Memory B cell (primary cell): ENCODE data around the gene CDH2.
"Not testable (repeated sequence)": the region's sequence is repeated elsewhere in the genome, so short reads cannot be mapped to it uniquely, and the experiment has no call there.

Experiments used
- ATAC-seq: fragments of 150-1000 bp; cut with Tn5 transposase; 2 replicates; pipeline ENCODE4 v1.10.0; 2021; ENCODE audit warnings: low read depth, mild to moderate bottlenecking, moderate library complexity
- DNase-seq, 2 donors: peaks; one replicate each; pipeline ENCODE4 v3.0.0; 2022; ENCODE audit warnings: low spot score in 2 of 2
- H3K27ac Mint-ChIP-seq: one replicate; pipeline ENCODE4 v1.8.0; 2022; ENCODE audit warnings: mild to moderate bottlenecking, moderate library complexity, mixed read lengths
- H3K27me3 Mint-ChIP-seq: one replicate; pipeline ENCODE4 v1.8.0; 2022; ENCODE audit warnings: mixed read lengths
- H3K36me3 Mint-ChIP-seq: one replicate; pipeline ENCODE4 v1.8.0; 2022; ENCODE audit warnings: mild to moderate bottlenecking, mixed read lengths
- H3K4me1 Mint-ChIP-seq: one replicate; pipeline ENCODE4 v1.8.0; 2022; ENCODE audit warnings: mixed read lengths
- H3K4me3 Mint-ChIP-seq: one replicate; pipeline ENCODE4 v1.8.0; 2022; ENCODE audit warnings: mild to moderate bottlenecking, moderate library complexity, mixed read lengths
- H3K9me3 Mint-ChIP-seq: one replicate; pipeline ENCODE4 v1.8.0; 2022; ENCODE audit warnings: mixed read lengths

CDH2 gene

GRCh38 chr18:27922780-27923179 lies 254.2 kb downstream of the CDH2 start:
- ATAC-seq (no peak), DNase-seq (no peak)
- Mint-ChIP-seq H3K4me1 (no peaks in the 10 kb centered on the region), H3K27me3 (no peaks in the 10 kb centered on the region), H3K27ac (no peak overlapping the region), H3K9me3 (peaks cover 5% of the 10 kb centered on the region), H3K36me3 (no peaks in the 10 kb centered on the region), H3K4me3 (no peak overlapping the region)

GRCh38 chr18:27921904-27922751 lies 254.8 kb downstream of the CDH2 start:
- Mint-ChIP-seq H3K36me3 (no peaks in the 10 kb centered on the region), H3K27ac (no peak overlapping the region), H3K4me1 (no peaks in the 10 kb centered on the region), H3K9me3 (peaks cover 2% of the 10 kb centered on the region), H3K4me3 (no peak overlapping the region), H3K27me3 (no peaks in the 10 kb centered on the region)
- no peak for DNase-seq
- no peak for ATAC-seq

- H3K4me1 Mint-ChIP-seq = no peaks in the 10 kb centered on the region
- no peak overlapping the region for H3K4me3 Mint-ChIP-seq
- H3K27ac Mint-ChIP-seq = no peak overlapping the region
- ATAC-seq (no peak), DNase-seq (no peak)
- peaks cover 2% of the 10 kb centered on the region for H3K9me3 Mint-ChIP-seq
- no peaks in the 10 kb centered on the region for H3K27me3 Mint-ChIP-seq
- H3K36me3 Mint-ChIP-seq = no peaks in the 10 kb centered on the region
Observed at GRCh38 chr18:27921392-27921791, 255.5 kb downstream of the CDH2 start.

GRCh38 chr18:27920836-27921235 lies 256.1 kb downstream of the CDH2 start:
- no peaks in the 10 kb centered on the region for H3K36me3 Mint-ChIP-seq
- H3K9me3 Mint-ChIP-seq = peaks cover 2% of the 10 kb centered on the region
- no peaks in the 10 kb centered on the region for H3K4me1 Mint-ChIP-seq

GRCh38 chr18:27906189-27906588 lies 270.7 kb downstream of the CDH2 start:
- peaks cover 11% of the 10 kb centered on the region for H3K9me3 Mint-ChIP-seq
- H3K4me3 Mint-ChIP-seq = not testable (repeated sequence)

More at GRCh38 chr18:27920836-27921235, 256.1 kb downstream of the CDH2 start:
- DNase-seq = no peak
- Mint-ChIP-seq H3K27ac (no peak overlapping the region), H3K27me3 (no peaks in the 10 kb centered on the region), H3K4me3 (no peak overlapping the region)
- ATAC-seq = no peak

GRCh38 chr18:27903906-27904305 lies 273.0 kb downstream of the CDH2 start:
- Mint-ChIP-seq H3K4me3 (no peak overlapping the region), H3K9me3 (peaks cover 7% of the 10 kb centered on the region), H3K4me1 (no peaks in the 10 kb centered on the region), H3K27ac (no peak overlapping the region), H3K27me3 (no peaks in the 10 kb centered on the region), H3K36me3 (no peaks in the 10 kb centered on the region)
- no peak for DNase-seq
- ATAC-seq = no peak

More at GRCh38 chr18:27906189-27906588, 270.7 kb downstream of the CDH2 start:
- ATAC-seq, H3K4me1 Mint-ChIP-seq, H3K27me3 Mint-ChIP-seq, H3K27ac Mint-ChIP-seq, DNase-seq, H3K36me3 Mint-ChIP-seq: not testable (repeated sequence)

GRCh38 chr18:27901424-27902226 lies 275.3 kb downstream of the CDH2 start:
- Mint-ChIP-seq H3K27me3 (no peaks in the 10 kb centered on the region), H3K4me3 (no peak overlapping the region), H3K4me1 (no peaks in the 10 kb centered on the region), H3K27ac (no peak overlapping the region), H3K9me3 (peaks cover 6% of the 10 kb centered on the region), H3K36me3 (no peaks in the 10 kb centered on the region)
- DNase-seq (no peak), ATAC-seq (no peak)
